ENCODE data around the gene SIK2.

GRCh38 chr11:111605681-111606080 lies 3.4 kb downstream of the SIK2 start:
- TF ChIP-seq POLR2A (IDR thresholded peaks at IDR 0.05) (no peak), CTCF (IDR thresholded peaks at IDR 0.05) (peak in 2 of 12 donors; percentile 6 to 26)
